HEK293 (cell line): ENCODE data around the gene RNF135.
"Not testable (repeated sequence)": the region's sequence is repeated elsewhere in the genome, so short reads cannot be mapped to it uniquely, and the experiment has no call there.

Experiments used
- CTCF ChIA-PET: fragments of 350-600 bp; formaldehyde crosslinking; extraction: SDS; loops from one replicate; lab custom pipeline; 2021; ENCODE audit warnings: antibody characterized with exemption; lab: Yijun Ruan, JAX
- POLR2A ChIA-PET: fragments of 300-600 bp; formaldehyde crosslinking; extraction: SDS; loops from one replicate; lab custom pipeline; 2020; ENCODE audit warnings: antibody characterized with exemption, inconsistent platforms; lab: Yijun Ruan, JAX
- H3K27ac ChIP-seq: fragments of 200-500 bp; sonication (Bioruptor generic); 2 replicates; pipeline ENCODE4 v1.5.1; 2014; ENCODE audit warnings: low read depth, low read length, control low read depth, inconsistent platforms; ENCODE audit errors: extremely low read depth
- H3K36me3 ChIP-seq, 2 experiments: fragments of 200-500 bp in 1 of 2; sonication (Bioruptor generic) in 1 of 2; 1 replicate in 1 of 2; 2 replicates in 1 of 2; pipeline ENCODE4 v1.5.1; 2014 to 2017; ENCODE audit warnings: inconsistent platforms in 2 of 2, low read length in 2 of 2; ENCODE audit not compliant: control insufficient read depth in 2 of 2, insufficient read depth in 1 of 2
- H3K4me1 ChIP-seq: fragments of 200-500 bp; sonication (Bioruptor generic); 2 replicates; pipeline ENCODE4 v1.5.1; 2014; ENCODE audit warnings: mild to moderate bottlenecking, low read length, inconsistent platforms; ENCODE audit not compliant: control insufficient read depth, insufficient read depth
- H3K4me3 ChIP-seq: 2 replicates; pipeline ENCODE4 v1.5.1; 2011; ENCODE audit warnings: low read depth, mild to moderate bottlenecking, control low read depth, low read length, moderate library complexity
- H3K9me3 ChIP-seq: fragments of 200-500 bp; sonication (Bioruptor generic); 2 replicates; pipeline ENCODE4 v1.5.1; 2014; ENCODE audit warnings: low read depth, low read length, inconsistent platforms; ENCODE audit not compliant: control insufficient read depth, insufficient read depth
- YY2 ChIP-seq: fragments of 450-650 bp; formaldehyde crosslinking; IDR thresholded peaks from 2 replicates; pipeline ENCODE4 v1.5.1; 2016; ENCODE audit warnings: missing biosample characterization, missing genetic modification characterization
- ZBTB10 ChIP-seq: fragments of 450-650 bp; formaldehyde crosslinking; IDR thresholded peaks from 2 replicates; pipeline ENCODE4 v1.5.1; 2016; ENCODE audit warnings: missing biosample characterization, missing genetic modification characterization
- ZBTB6 ChIP-seq: fragments of 450-650 bp; formaldehyde crosslinking; IDR thresholded peaks from 2 replicates; pipeline ENCODE4 v1.5.1; 2017; ENCODE audit warnings: missing biosample characterization, missing genetic modification characterization
- ZFP37 ChIP-seq: fragments of 450-650 bp; formaldehyde crosslinking; IDR thresholded peaks from 2 replicates; pipeline ENCODE4 v1.5.1; 2016; ENCODE audit warnings: missing biosample characterization, missing genetic modification characterization
- ZNF132 ChIP-seq: fragments of 450-650 bp; formaldehyde crosslinking; IDR thresholded peaks from 2 replicates; pipeline ENCODE4 v1.5.1; 2017; ENCODE audit warnings: missing biosample characterization, missing genetic modification characterization, borderline replicate concordance
- ZNF146 ChIP-seq: fragments of 450-650 bp; formaldehyde crosslinking; IDR thresholded peaks from 2 replicates; pipeline ENCODE4 v1.5.1; 2016; ENCODE audit warnings: missing biosample characterization, missing genetic modification characterization
- ZNF223 ChIP-seq: fragments of 450-650 bp; formaldehyde crosslinking; IDR thresholded peaks from 2 replicates; pipeline ENCODE4 v1.5.1; 2016; ENCODE audit warnings: missing biosample characterization, missing genetic modification characterization
- ZNF274 ChIP-seq, 2 experiments: fragments of 200-500 bp in 1 of 2; fragments of 450-650 bp in 1 of 2; sonication (Bioruptor generic) in 1 of 2; formaldehyde crosslinking in 1 of 2; IDR thresholded peaks; 2 replicates each; pipeline versions ENCODE4 v1.5.1 to v1.6.1; 2014 to 2016; ENCODE audit warnings: borderline replicate concordance in 1 of 2, inconsistent platforms in 1 of 2, low read length in 1 of 2, missing biosample characterization in 1 of 2, missing genetic modification characterization in 1 of 2
- ZNF341 ChIP-seq: fragments of 450-650 bp; formaldehyde crosslinking; IDR thresholded peaks from 2 replicates; pipeline ENCODE4; 2016; ENCODE audit warnings: low read depth, missing biosample characterization, missing genetic modification characterization
- ZNF404 ChIP-seq: fragments of 450-650 bp; formaldehyde crosslinking; IDR thresholded peaks from 2 replicates; pipeline ENCODE4 v1.5.1; 2017; ENCODE audit warnings: missing biosample characterization, missing genetic modification characterization
- ZNF518A ChIP-seq: fragments of 450-650 bp; formaldehyde crosslinking; conservative IDR thresholded peaks from 2 replicates; pipeline ENCODE4 v1.5.1; 2016; ENCODE audit warnings: low read depth, missing biosample characterization, missing genetic modification characterization
- ZNF529 ChIP-seq: fragments of 450-650 bp; formaldehyde crosslinking; IDR thresholded peaks from 2 replicates; pipeline ENCODE4 v1.5.1; 2017; ENCODE audit warnings: missing genetic modification characterization, missing biosample characterization; ENCODE audit not compliant: insufficient replicate concordance
- ZNF580 ChIP-seq: fragments of 450-650 bp; formaldehyde crosslinking; IDR thresholded peaks from 2 replicates; pipeline ENCODE4 v1.5.1; 2016; ENCODE audit warnings: missing biosample characterization, missing genetic modification characterization
- ZNF624 ChIP-seq: fragments of 450-650 bp; formaldehyde crosslinking; IDR thresholded peaks from 2 replicates; pipeline ENCODE4 v1.5.1; 2017; ENCODE audit warnings: missing biosample characterization, missing genetic modification characterization
- ZNF777 ChIP-seq: fragments of 450-650 bp; formaldehyde crosslinking; IDR thresholded peaks from 2 replicates; pipeline ENCODE4 v1.5.1; 2017; ENCODE audit warnings: missing biosample characterization, missing genetic modification characterization, borderline replicate concordance
- ZNF791 ChIP-seq: fragments of 450-650 bp; formaldehyde crosslinking; IDR thresholded peaks from 2 replicates; pipeline ENCODE4 v1.5.1; 2016; ENCODE audit warnings: missing biosample characterization, missing genetic modification characterization
- ZNF830 ChIP-seq: fragments of 450-650 bp; IDR thresholded peaks from 2 replicates; pipeline ENCODE4 v1.5.0; 2018; ENCODE audit warnings: missing biosample characterization, missing genetic modification characterization, low read depth, mild to moderate bottlenecking, moderate library complexity

RNF135 gene

GRCh38 chr17:30965686-30966085 lies 5.2 kb upstream of the RNF135 start:
- no peaks in the 10 kb centered on the region for H3K9me3 ChIP-seq
- peaks cover 6% of the 10 kb centered on the region; the same call in 1 of the 2 replicates for H3K4me1 ChIP-seq
- TF ChIP-seq YY2 (tag by site-specific recombination) (no peak), ZBTB6 (tag by site-specific recombination) (no peak), ZNF580 (tag by site-specific recombination) (no peak), ZNF404 (tag by site-specific recombination) (no peak), ZNF223 (tag by site-specific recombination) (no peak), ZNF791 (tag by site-specific recombination) (no peak), ZBTB10 (tag by site-specific recombination) (no peak), ZNF274 (IDR thresholded peaks at IDR 0.05; ENCODE audit: low read length) (no peak), ZNF274 (tag by site-specific recombination; IDR thresholded peaks at IDR 0.05; ENCODE audit: borderline replicate concordance) (no peak), ZFP37 (tag by site-specific recombination) (no peak), ZNF132 (tag by site-specific recombination) (no peak), ZNF529 (no peak), ZNF146 (tag by site-specific recombination) (no peak), ZNF777 (no peak), ZNF341 (tag by site-specific recombination) (no peak), ZNF518A (tag by site-specific recombination) (no peak), ZNF830 (no peak), ZNF624 (no peak)
- POLR2A ChIA-PET: no interaction called here
- no peak overlapping the region for H3K4me3 ChIP-seq
- H3K27ac ChIP-seq: no peak overlapping the region
- CTCF ChIA-PET: no interaction called here
- H3K36me3 ChIP-seq: peaks cover 0 to 4% of the 10 kb centered on the region in 2 experiments; a peak in 1 of 3 replicates

GRCh38 chr17:30967911-30968310 lies 2.9 kb upstream of the RNF135 start:
- CTCF ChIA-PET: interaction anchor here (0.7 kb wide), 1 partner anchor 15 kb away, joined by 6 read pairs; no protein-coding TSS in a partner anchor
- H3K4me1 ChIP-seq, H3K36me3 ChIP-seq, H3K9me3 ChIP-seq, H3K27ac ChIP-seq, POLR2A ChIA-PET, H3K4me3 ChIP-seq: not testable (repeated sequence)
